ENCODE data around the gene SGMS1.

Gene SGMS1

DNA sequence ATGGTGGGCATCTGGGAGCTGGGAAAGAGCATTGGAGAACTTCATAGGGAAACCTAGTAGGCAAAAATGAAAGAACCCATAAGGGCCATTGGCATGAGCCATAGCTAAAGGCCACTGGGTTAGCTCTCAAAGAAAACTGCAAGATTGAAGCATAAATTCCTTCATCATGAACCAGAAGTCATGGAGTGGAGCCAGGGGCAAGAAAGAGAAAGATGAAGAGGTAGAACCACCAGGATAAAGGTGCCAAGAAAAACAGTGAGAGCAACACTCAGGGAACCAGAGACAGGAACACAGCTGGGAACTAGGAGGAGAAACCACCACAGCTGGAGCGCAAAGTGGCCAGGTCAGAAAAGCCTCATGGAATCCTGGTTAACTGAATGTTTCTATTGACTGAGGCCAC lies 11.5 kb upstream of the SGMS1 start:
- DNase-seq, result no peak

DNA sequence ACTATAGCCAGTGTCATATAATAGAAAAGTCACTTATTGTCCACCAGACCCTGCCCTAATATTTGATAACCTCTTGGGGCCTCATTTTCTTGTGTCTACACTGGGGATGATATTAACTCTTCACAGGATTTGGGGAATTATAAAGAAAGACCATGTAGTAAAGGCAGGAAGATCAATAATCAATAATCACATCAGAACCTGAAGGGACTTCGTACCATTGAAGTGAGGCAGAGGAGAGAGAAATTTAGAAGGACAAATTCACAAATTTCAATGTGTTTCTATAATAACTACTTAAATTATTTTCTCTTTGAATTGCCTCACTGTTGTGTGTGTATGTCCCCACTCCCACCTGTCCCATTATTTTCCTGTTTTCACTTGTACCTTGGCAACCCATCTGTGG lies 10.7 kb upstream of the SGMS1 start:
- DNase-seq, result no peak

DNA sequence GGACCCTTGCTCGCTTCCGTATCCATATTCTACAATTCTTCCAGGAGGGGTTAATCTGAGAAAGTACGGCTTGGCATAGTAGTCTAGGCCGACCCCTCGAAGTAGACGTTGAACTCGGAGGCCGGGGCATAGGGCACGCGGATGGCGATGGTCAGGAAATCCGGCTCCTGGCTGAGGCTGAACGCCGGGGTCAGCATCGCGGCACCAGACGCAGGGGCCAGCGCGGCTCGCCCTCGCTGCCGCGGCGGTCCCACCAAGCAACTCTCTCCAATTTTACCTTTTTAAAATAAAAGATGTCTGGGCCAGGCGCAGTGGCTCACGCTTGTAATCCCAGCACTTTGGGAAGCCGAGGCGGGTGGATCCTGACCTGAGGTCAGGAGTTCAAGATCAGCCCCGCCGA lies 7.3 kb upstream of the SGMS1 start:
- DNase-seq, result no peak

GRCh38 chr10:50629495-50630122 lies 5.9 kb upstream of the SGMS1 start:
- DNase-seq, result no peak

- no peak for DNase-seq
Observed at GRCh38 chr10:50627896-50628295, 4.1 kb upstream of the SGMS1 start.

DNA sequence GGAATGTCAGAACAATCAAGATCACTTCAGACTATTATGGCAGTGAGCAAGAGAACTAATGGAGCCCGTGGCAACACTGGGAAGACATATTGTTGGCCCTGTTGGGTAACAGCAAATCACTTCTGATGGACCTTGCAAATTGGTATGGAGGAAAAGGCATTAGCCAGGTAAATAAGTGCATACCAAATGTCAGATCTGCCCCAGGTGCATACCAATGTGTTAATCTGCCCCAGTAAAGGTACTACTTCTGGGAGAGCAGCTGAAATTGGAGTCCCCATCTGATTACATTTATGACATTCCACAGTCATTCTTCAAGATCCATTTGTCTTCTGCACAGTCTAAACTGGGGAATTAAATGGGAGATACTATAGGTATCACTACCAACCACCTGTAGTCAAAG lies 3.7 kb upstream of the SGMS1 start:
- no peak for DNase-seq

DNA sequence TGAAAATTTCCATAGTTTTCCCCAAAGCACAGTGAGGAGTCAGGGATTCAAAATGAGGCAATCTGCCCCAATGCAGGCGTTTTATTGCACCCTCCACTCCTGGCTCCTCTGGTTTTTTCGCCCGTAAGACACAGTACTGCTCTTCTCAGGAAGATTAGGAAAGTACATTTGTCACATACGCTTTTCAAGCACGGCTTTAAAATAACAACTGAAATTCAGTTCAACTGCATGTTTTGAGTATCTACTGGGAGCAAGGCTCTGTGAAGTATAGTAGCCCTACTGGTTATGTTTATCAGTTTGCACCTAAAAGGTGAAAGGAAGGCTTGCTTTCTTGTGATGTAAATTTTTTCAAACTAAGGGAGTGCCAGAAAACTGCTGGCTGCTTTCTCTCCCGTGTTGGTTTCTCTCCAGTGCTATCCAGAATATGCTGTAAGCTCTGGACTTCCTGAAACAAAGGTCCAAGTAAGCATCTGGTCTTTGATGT lies 1.9 kb upstream of the SGMS1 start:
- no peak for DNase-seq

- peak; percentile 83 for DNase-seq
Observed at GRCh38 chr10:50624866-50625501, 1.2 kb upstream of the SGMS1 start.

DNA sequence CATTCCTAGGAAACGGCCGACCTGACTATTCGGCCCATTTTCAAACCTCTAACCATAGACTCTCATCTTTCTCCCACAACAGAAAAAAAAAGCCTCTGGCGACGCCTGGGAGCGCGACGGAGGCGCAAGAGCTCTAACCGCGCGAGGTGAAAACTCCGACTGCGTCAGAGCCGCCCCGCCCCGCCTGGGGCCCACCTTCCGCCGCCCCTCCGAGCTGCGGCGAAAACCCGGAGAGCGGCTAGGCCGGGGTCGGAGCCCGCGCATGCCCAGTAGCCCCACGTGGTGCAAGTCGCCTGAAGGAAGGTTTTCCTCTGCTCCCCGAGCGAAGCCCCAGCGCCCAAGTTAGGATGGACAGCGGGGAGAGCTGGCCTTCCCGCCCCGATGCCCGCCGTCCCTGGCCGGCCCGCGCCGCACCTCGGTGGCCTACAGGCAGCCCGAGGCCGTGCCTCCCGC lies 683 bp upstream of the SGMS1 start:
- DNase-seq, result peak; percentile 98

- DNase-seq, result peak; percentile 65
Observed at GRCh38 chr10:50622706-50623662, 772 bp downstream of the SGMS1 start.

- peak; percentile 90 for DNase-seq
Observed at GRCh38 chr10:50621968-50622705, 1.6 kb downstream of the SGMS1 start.

DNA sequence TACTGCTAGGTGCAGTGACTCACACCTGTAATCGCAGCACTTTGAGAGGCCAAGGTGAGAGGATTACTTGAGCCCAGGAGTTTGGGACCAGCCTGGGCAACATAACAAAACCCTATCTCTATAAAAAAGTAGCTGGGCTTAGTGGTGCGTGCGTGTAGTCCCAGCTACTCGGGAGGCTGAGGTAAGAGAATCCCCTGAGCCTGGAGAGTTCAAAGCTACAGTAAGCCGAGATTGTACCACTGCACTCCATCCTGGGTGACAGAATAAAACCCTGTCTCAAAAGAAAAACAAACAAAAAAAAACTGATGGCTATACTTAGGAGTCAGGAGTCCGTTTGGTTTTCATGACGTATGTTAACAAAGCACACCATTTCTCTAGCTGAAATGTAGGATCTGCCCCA lies 2.9 kb downstream of the SGMS1 start:
- DNase-seq, result no peak

DNA sequence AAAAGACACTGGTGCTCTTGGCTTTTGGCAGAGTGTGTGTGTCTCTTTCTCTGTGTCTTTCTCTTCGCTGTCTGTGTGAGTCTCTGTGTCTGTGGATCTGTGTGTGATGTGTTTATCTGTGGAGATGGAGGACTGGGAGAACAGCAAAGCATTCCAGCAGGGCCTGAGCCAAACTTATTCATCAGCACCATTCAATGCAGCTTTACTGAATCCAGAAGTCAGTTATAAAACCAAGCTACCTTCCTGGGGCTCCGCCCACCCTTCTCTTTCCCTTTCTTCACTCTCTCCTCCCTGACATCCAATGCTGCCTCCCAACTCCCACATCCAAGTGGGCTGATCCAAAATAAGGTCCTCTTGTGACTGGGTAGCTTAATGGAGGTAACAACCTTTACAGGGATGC lies 3.9 kb downstream of the SGMS1 start:
- no peak for DNase-seq

DNA sequence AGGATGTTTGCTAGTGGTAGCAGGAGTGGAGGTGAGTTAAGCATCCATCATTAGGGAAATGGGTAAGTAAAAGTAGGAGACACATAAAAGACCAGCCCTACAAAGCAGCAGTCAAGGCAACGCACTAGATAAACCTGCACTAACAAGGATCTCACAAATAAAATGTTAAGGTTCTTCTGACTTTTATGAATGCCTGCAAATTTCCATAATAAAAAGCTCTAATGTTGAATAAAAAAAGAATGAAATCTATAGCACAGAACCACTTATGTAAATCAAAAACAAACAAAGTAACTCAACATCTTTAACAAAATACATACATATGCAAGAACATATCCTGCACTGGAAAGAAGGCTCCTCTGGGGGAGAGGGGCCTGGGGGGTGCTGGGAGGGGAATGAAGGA lies 4.6 kb downstream of the SGMS1 start:
- no peak for DNase-seq

DNA sequence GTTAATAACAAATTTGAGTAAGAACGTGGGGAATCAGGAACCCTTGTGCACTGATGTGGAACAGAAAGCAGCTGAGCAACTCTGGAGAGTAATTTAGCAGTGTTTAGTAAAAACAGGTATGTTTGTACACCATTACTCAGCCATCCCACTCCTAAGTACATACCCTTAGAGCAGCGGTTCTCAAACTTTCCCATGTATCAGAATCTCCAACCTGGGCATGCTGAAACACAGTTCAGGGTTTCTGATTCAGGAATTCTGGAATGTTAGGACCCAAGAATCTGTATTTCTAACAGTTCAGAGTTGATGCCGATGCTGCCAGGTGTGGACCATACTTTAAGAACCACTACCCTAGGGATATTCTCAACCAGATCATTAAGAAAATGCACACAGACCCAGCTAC lies 5.1 kb downstream of the SGMS1 start:
- DNase-seq, result no peak

- DNase-seq, result no peak
Observed at GRCh38 chr10:50615658-50616057, 8.1 kb downstream of the SGMS1 start.

DNA sequence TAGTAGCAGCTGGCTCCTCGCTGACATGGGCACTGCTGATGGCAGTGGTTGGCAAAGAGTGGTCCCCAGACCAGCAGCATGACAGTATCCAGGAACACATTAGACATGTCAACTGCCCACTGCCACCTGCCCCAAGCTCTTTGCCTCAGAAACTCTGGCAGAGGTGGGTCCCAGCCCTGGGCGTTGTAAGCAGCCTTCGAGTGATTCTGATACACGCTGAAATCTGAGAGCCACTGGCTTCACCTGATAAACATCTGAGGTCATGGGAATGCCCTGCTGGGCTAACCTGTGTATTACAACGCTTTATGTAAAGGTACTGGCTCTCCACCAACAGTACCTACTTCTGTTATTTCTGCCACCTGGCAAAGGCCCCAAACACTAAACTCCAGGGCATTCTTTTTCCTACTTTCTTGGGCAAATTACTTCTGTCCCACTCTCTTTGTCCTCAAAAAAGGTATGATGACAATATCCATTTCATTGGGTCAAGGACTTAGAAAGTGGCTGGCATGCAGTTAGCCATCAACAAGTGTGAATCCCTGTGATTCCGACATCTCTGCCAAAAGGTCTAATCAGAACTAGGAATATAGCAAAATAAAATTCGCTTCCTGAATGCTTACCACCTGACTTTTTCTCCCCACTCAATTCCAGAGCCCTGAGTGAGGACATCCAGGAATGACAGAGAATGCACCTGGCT lies 9.2 kb downstream of the SGMS1 start:
- no peak for DNase-seq

DNA sequence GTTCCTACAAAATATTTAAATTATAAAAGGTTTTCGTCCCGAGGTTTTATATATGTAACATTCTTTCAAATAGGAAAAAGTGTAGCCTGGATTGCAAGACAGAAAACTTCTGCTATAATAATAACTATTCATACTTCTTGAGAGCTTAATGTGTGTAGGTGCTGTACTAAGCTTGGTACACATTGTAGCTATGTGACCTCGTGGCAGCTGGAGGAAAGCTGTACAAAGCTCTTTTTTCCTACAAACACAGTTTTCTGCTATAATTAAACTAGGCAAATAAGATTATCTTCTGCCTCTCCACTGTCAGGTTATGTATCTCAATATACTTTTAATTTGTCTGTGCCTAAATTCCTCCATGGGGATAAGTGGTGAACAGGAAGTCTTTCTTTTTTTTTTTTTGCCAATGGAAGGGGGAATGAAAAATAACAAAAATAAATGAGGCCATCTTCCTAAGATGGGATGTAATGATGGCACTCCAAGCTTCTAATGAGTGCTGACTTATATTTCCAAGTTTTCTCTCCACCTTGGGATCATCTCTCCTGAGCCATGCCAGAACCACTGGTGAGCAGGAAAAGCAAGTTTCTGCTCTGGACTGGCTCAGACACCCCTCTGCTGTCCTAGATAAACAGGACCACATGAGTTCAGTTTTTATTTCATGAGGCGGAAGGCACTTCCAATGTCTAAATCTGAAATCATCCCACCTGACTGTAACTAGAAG lies 9.9 kb downstream of the SGMS1 start:
- DNase-seq, result no peak

DNA sequence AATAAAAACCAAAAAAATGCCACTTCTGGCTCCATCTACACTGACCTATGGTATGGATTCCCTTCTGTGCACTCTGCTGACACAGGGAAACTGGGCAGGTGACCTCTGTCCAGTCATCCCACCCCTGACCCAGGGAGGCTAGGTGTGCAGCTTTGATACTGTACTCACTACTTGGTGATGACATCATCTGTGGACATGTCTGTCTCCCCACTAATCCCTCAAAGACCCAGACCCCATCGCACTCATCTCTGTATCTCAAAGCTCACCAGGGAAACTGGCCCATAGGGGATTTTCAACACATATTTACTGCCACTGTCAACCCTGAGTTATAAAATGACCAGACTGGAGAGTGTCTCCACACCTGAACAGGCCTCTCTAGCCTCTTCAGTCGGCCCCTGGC lies 10.6 kb downstream of the SGMS1 start:
- DNase-seq, result no peak

DNA sequence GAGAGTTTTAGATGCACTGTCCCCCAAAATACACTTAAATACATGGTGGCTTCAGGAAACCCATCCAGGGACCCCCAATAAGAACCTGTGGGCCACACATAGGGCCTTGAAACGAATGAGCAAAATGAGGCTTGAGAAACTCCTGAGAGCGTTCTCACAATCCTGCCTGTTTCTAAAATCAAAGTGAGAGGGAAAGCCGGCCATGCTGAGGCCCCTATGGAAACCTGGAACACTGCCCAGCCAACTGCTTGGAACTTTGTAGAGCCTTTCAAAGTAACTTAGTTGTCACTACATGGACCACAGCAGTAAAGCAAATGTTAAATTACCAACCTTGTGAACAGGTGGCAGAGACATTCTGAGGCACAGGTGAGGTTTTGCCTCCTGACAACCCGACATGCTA lies 13.4 kb downstream of the SGMS1 start:
- peak; percentile 85 for DNase-seq

- no peak for DNase-seq
Observed at GRCh38 chr10:50607356-50607925, 16.3 kb downstream of the SGMS1 start.

Measured in right hindlimb (tissue), 1 donor.